Measurements from ENCODE around the gene KLF16.
A peak's percentile ranks its signal among the peaks of the same experiment; 100 is the strongest.

Gene KLF16

DNA sequence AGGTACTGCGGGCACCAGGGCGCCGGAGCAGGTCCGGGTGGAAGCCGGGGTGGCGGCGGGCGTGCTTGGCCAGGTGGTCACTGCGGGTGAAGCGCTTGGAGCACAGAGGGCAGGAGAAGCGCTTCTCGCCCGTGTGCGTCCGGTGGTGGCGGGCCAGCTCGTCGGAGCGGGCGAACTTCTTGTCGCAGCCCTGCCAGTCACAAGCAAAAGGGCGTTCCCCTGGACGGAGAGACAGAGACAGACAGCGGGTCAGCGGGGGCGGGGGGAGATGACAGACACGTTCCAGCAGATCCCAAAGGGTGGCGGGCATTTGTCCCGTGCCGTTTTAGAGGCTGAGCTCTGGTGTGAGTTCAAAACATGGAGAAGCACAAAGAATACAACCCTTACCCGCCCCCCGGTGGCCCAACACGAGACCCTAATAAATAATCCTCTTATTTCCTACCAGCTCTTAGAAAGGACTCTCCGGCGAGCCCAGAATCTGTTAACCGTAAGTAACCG, 8.8 kb downstream of the KLF16 start:
- DNase-seq (ENCODE audit: low read depth), result no peak

DNA sequence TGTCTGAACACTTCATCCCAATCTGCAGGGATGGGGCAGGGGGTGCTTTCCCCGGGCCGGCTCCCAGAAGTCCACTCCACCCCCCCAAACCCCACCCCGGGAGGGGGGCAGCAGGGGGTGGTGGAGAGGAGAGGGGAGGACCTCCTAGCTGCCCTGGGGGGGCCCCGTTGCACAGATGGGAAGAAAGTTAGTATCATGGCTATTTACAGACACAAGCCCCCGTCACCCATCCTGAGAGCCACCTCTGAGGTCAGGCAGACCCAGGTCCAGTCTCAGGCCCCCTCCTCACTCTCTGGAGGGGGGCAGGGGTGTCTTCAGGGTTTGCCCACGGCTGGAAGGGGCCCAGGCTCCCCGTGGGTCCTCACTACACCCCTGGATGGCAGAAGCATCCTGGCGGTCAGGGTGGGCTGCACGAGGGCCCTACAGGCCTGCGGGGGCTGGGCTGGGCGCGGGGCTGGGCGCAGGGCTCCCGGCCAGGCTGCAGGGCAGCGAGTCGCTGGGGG, 9.3 kb downstream of the KLF16 start:
- DNase-seq (ENCODE audit: low read depth), result no peak

DNA sequence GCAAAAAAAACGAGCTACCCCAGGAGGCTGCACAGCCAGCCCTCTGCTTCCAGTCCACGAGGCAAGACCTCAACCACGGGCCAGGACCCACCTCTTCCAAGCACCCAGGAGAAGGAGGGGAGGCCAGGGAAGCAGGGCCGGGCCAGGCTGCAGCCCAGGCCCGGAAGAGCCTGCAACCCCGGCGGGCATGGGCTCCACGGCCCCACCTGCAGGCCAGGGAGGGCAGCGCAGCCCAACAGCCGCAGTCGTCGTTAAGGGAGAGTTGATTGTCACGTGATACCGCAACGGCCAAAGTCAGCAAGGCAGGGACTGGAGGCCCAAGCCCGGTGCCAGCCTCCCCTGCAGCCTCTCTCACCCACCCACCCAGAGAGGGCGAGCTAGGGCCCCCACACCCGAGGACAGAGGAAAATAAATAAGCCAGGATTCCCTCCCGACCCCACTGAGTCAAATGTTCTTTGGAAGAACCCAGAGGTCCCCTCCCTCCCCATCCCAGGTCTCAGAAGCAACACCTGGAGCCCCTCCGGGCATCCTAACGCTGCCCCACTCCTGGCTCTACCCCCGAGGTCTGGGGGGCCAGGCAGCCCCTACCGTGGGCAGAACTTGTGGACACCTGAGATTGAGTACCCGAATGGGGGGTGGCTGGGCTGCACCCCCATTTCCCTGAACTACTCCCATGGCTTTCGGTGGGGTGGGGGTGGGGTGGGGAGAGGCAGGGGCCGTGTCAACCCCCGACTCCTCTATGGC, 9.9 kb downstream of the KLF16 start:
- peak; percentile 64 for DNase-seq (ENCODE audit: low read depth)

DNA sequence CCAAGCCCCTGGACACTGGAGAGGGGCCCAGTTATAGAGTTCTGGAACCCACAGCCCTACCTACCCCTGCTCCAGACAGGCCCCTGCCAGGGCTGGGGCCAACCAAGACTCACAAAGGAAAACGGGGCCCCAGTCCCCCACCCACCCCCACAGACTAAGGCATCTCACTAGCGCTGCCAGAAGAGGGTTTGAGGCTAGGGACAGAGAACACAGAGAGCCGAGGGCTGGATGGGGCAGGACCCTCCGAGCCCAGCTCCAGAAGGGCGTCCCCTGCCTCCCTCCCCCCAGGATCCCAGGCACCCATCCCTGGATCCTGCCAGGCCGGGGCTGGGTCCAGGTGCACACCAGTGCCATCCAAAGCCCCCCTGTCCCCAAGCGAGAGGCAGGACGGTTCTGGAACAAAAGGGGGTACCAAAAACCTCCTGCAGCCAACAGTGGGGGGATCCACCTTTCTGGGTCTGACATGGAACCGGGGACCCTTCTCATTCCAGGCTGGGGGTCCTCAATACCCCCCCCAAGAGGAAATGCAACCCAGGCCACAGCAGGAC, 10.7 kb downstream of the KLF16 start:
- no peak for DNase-seq (ENCODE audit: low read depth)

DNA sequence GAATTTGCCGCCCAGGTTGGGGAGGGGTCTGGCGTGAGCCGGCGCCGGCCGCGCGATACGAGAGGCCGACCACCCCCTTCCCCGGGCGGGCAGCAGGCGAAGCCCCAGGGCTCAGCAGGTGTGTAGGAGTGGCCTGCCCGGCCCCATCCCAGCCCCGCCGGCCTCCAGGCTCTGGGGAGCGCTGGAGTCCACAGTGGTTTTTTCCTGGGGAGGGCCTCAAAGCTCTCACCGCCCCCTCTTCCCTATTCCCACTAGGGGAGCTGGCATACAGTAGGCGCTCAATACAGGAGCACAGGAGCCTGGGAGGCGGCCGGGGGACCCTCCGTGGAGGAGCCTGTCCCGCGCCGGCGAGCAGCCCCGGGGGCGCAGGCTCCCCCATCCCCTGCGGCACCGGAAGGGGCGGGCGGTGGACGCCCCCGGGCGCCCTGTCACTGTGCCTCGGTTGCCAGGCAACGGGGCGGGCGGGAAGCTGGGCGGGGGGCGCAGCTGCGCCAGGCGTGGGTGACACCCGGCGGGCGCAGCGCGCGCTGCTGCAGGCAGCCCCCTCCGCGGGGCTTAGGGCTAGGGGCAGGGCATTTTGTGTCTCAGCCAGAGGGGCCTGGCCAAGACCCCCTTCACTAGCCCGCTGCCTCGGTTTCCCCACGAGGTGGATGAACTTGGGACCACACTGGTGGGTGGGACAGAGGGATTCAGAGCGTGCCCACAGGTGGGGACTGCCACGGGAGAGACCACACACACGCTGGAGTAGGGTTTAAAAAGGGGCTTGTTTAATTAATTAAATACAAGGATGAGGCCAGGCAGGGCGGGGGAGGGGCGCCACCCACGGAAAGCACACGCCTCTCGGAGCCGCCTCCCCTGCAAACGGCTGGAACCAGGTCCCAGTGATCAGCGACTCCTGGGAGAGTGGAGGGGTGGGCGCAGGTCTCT, 11.5 kb downstream of the KLF16 start:
- no peak for DNase-seq (ENCODE audit: low read depth)

DNA sequence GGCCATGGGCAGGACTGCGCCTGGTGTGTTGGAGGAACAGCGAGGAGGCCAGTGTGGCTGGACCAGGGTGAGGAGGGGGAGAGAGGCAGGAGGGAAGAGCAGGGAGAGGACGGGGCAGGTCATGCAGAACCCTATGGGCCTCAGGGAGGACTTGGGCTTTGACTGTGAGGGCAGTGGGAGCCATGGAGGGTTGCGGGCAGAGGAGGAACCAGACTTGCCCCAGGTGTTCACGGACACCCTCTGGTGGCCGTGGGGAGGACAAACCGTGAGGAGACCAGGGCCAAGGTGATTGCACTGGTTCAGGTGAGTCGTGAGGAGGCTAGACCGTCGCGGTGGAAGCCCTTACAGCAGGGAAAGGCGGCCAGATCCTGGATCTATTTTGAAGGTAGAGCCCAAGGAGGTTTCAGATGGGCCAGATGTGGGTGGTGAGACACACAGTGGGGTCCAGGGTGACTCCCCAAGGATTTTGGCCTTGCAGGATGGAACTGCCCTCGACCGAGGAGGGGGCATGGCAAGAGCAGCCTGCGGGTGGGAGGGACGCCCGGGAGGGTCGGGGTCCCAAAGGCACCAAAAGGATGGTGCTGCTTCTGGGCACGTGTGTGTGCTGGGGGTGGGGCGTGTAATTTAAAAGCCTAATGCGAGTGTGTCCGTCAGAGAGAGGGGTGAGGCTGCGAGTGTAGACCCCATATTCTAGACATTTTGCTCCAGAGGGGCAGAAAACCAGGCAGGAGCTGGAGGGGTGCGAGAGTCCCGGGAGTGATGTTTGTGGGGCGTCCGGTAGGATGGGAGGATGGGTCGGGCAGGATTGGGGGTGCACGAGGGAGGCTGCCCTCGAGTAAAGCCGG, 12.3 kb downstream of the KLF16 start:
- DNase-seq (ENCODE audit: low read depth), result no peak

DNA sequence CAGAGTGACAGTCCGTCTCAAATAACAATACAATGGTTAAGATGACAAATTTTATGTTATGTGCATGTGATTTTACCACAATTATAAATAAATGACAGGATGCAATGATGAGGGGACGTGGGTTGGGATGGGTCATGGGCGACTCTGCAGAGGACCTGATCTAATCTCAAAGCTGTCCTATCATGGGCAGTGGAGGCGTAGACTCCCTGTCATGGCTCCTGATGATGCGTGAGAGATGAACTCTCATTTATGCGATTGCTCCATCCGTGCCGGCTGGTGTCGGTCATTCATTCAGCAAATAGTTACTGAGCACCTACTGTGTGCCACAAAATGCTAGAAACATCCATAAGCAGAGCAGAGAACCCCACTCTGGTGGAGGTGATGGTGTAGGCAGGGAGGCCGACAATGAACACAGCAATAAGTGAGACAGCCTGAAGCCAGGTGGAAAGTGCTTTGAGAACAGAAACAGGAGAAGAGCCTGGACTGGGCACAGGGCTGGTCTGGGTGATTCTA, 13.4 kb downstream of the KLF16 start:
- DNase-seq (ENCODE audit: low read depth), result no peak

DNA sequence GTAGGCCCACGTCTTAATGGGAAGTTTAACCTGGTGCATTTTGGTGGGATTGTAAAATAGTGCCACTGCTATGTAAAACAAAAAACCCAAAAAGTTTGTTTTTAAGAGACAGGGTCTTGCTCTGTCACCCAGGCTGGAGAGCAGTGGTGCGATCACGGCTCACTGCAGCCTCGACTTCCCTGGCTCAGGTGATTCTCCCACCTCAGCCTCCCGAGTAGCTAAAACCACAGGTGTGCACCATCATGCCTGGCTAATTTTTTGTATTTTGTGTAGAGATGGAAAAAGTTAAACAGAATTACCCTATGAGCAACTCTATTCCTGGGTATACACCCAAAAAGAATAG, 14.3 kb downstream of the KLF16 start:
- no peak for DNase-seq (ENCODE audit: low read depth)

DNA sequence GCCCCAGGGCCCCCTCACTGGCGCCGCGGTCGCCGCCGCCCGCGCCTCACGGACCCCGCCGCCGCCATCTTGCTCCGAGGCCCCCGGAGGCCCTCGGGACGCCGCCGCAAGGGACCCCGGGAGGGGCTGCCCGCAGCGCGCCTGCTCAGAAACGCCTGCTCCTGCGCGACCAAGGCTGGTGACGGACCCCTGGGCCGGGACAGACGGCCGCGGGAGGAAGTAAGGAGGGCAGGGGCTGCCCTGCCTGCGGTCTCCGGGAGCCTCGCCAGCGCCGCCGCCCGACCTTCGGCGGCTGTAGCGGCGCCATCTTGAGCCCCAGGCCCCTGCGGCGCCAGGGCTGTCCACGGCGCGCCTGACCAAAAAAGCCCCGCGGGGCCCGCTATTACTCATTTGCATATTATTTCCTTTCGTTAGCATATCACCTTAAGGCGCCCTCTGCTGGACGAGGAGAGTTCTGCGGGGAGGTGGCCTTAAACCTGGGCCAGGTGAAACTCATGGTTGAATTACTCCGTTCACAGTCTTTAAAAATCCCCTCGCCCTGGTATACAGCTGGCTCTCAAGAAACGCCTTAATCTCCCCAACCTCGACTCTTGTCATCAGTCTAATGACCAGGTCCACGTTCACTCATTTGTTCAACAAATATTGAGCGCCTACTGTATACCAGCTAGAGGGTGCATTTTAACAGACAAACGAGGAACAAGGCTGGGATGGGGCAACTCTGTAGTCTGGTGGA, 14.8 kb downstream of the KLF16 start, which contains the start of gene REXO1:
Gene REXO1 (minus strand): TSS at position 85 of the 733 bp plus-strand sequence. CDS start 125 bp downstream, outside the sequence.
- peak; percentile 87 for DNase-seq (ENCODE audit: low read depth)

DNA sequence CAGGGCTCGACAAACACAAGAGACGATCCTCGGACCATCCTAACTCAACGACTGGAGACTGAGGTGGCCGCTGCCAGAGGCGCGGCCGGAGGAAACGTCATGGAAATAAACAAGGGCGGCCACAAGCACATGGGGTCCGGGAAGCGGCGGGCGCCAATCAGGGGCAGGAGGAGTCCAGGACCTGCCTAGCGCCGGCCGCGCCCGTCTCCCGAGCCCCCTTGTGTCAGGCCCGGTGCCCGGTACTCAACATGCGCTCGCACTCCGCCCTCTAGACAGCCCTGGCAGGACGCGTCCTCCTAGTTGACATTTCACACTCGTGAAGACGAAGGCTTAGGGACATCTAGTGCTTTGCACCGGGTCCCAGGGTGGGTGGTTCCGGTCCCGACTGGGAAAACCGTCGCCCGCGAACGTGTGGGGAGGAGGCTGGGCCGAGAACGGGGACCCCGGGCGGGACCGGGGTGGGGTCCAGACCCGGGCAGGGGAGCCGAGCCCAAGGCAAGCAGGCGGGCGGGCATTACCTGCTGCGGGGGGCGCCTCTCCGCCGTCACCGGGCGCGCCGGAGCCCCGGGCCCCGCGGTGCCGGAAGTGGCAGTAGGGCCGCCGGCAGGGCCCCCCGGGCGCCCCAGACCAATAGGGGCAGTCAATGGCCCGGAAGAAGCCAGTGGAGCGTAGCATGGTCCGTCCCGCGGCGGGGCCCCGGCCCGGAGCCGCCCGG, 15.5 kb downstream of the KLF16 start:
- peak; percentile 82 for DNase-seq (ENCODE audit: low read depth)

DNA sequence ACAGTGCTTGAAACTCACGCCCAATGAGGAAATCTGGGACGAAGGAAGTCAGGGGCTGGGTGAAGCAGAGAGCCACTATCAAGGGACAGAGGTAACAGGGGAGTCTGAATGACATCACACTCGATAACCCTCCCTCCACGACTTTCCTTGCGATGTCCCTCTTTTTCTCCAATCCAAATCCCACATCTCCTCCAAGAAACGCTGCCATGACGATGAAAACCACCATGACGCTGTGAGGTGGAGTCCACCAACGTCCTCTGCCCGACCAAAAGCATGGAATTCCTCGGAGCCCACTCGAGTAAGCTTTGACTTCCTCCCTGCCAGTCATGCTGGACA, 16.1 kb downstream of the KLF16 start:
- no peak for DNase-seq (ENCODE audit: low read depth)

DNA sequence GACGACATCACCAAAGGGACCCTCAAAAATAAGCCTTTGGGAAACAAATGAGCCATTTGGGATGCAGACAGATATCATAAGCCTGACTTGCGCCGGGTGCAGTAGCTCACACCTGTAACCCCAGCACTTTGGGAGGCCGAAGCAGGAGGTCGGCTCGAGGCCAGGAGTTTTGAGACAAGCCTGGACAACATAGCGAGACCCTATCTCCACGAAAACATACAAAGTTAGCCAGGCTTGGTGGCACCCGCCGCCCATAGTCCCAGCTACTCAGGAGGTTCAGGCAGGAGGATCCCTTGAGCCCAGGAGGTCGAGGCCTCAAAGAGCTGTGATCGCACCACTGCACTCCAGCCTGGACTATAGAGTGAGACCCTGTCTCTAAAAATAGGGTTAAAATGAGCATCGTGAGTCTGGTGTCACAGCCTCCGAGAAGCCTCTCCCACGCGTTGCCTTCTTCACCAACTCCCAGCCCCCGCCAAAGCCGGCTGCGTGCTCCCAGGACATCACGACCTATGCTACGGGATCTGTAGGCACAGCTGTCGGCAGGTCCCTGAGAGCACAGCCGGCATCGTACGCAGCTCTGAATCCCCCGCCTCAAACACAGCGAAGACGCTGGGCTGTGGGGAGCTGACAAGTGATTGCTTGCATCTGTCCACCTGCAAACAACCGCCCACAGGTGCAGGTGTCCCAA, 16.7 kb downstream of the KLF16 start:
- no peak for DNase-seq (ENCODE audit: low read depth)

DNA sequence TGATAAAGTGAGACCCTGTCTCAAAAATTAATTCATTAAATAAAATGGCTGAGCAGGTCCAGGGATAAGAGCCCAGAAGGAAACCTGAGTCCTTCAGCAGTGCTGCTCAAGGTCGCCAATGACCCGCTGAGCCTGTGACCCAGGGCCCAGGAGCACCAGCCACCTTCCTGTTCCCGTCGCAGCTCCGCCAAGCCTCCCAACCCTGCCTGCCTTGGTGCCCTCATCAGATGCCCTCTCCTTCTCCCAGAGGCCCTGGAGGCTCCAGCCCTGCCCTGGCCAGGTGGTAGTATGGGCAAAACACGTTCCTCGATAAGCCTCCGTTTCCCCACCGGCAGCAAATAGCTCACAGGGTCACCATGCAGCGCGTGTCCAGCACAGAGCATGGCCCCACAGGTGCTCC, 17.7 kb downstream of the KLF16 start:
- no peak for DNase-seq (ENCODE audit: low read depth)

DNA sequence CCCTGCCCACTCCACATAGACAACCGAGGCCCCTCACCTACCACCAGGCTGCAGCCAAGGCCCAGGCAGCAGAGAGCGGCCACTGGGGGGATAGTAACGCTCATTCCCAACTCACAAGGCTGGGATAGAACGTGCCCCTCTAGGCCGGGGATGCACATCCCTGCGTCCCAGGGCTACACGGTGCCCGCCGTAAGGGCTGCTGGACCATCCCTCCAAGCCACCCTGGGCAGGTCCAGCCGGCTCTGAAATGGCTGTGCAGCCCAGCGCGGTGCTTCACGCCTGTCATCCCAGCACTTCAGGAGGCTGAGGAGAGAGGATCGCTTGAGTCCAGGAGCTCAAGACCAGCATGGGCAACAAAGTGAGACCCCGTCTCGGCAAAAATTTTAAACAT, 18.3 kb downstream of the KLF16 start:
- no peak for DNase-seq (ENCODE audit: low read depth)

DNA sequence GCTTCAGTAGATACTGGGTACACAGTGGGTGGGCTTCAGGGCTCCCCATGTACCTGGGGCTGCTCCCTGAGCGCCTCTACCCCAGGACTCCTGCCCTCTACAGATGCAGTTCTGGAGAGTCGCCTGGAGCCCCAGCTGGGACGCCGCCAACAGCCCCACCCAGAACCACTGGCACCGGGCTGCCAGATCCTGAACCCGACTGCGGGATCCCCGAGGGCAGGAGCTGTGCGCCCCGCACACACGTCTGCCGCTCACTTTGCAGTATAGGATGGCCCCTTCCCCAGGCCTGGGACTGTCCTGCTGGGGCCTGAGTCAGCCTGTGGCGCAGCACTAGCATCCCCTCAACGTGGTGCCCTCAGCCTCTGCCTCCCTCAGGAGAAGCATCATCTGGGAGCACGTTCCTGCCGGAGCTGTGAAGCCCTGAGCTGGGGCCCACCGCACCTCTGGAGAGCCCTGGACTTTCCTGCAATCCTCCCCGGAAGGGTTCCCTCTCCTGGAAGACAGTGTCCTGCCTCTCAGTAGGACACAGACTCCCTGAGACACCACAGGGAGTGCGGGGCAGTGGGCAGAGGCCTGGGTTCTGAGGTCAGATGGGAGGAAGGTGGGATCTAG, 18.8 kb downstream of the KLF16 start:
- no peak for DNase-seq (ENCODE audit: low read depth)

DNA sequence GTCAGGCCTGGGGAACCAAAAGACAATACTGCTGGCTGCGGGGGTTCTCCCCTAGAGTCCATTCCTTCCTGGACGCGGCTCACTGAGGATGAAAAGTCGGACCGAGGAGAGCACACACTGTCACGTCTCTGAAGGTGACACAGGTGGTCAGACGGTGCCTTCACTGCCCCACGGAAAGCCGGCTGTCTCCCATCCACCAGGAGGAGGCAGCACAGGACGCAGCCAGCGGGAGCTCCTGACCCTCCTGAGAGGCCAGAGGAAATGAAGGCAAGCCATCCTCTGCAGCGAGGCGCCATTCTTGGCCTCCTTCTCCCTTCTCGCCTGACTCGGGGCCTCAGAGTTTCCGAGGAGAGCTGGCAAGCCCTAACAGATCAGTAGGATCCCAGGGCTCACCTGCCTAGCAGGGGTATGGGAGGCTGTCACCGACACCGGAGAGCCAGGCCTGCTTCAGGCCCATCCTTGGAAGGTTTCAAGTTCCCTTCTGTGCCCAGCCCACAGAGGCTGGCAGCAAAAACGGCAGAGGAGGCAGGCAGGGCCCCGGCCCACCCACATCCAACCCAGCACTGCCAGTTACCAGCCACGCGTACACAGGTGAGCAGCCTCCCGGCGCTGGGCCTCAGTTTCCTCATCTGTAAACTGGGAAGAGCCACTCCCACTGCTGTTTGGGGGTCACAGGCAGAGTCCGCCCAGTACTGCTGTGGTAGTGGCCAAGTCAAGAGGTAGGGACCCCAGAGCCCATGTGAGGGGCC, 19.6 kb downstream of the KLF16 start:
- no peak for DNase-seq (ENCODE audit: low read depth)

DNA sequence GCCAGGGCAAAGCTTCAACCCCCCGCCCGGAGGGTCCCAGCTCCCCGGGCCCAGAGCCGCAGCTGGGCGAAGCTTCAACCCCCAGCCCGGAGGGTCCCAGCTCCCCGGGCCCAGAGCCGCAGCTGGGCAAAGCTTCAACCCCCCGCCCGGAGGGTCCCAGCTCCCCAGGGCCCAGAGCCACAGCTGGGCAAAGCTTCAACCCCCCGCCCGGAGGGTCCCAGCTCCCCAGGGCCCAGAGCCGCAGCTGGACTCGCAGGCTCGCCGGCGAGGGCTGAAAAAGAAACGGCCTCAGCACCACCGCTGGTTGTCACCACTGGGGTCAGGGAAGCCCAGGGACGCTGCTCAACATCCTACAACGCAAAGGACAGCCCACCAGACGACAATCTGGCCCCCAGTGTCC, 20.3 kb downstream of the KLF16 start:
- no peak for DNase-seq (ENCODE audit: low read depth)

DNA sequence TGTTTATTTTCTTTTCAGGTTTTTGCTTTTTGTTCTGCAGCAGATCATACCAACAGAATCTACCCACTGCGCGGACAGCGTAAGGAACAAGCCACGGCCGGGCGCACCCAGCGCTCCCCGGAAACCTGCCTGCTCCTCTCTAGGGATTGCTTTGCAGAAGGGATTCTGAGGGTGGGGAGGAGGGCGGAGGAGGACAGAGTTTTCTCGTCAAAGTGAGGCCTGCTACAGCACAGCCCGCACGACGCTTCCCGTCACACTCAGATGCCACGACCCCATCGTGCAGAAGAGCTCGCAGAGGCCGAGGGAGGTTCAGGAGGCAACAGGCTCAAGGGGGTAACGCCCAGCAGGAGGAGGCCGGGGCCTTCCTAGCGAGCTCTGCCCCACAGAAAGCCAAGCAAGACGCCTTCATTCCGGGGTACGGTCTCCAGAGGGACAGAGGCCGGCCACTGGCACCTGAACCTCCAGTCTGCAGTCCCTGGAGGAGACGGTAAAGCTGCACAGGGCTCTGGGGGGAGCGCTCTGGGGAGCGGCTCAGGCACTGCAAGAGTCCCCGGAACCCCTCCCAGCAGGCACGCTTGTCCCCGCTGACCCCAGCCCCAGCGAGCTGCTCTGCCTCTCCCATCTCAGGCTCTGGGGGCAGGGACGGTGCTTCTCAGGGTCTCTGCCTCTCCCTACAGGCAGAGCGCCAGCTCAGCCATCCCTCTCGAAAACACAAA, 22.0 kb downstream of the KLF16 start:
- DNase-seq (ENCODE audit: low read depth), result no peak
